Muscle of leg (tissue), 11 donors: ENCODE measurements around the gene GALNTL6. TPM values are rescaled to one million over a fixed set of nuclear protein-coding genes. Genes with fewer than 3 reads are reported as not detected.
A peak's percentile ranks its signal among the peaks of the same experiment; 100 is the strongest.

ENCODE experiments used
- DNase-seq: peaks from one replicate; pipeline ENCODE4 v3.0.0; 2013
- H3K27ac ChIP-seq: one replicate; pipeline ENCODE4 v1.5.1; 2013; ENCODE audit warnings: mild to moderate bottlenecking, low read length, control low read depth
- H3K27me3 ChIP-seq: one replicate; pipeline ENCODE4 v1.6.1; 2013; ENCODE audit warnings: low read length; ENCODE audit not compliant: control insufficient read depth, insufficient read depth
- H3K36me3 ChIP-seq: one replicate; pipeline ENCODE4 v1.6.1; 2013; ENCODE audit warnings: low read length; ENCODE audit not compliant: control insufficient read depth, insufficient read depth
- H3K4me1 ChIP-seq: one replicate; pipeline ENCODE4 v1.6.1; 2013; ENCODE audit warnings: low read length; ENCODE audit not compliant: control insufficient read depth, insufficient read depth
- H3K4me3 ChIP-seq: one replicate; pipeline ENCODE4 v1.5.1; 2013; ENCODE audit warnings: low read length, control low read depth
- H3K9me3 ChIP-seq: replicated peaks from 2 replicates; pipeline ENCODE4 v1.6.1; 2013; ENCODE audit warnings: low read depth, low read length; ENCODE audit not compliant: control insufficient read depth
- WGBS: methylation state at CpG from one replicate; pipeline ENCODE4 v1.1.5; 2013; ENCODE audit warnings: missing lambda C conversion rate; ENCODE audit not compliant: insufficient coverage; 5-methylcytosine and 5-hydroxymethylcytosine counted together
- polyA plus RNA-seq, 8 donors: library from polyadenylated mRNA; unstranded; fragments of 120-200 nt; gene quantifications; one replicate each; pipeline versions ENCODE4 v1.2.1 to v1.2.3, GENCODE V29; 2013; ENCODE audit warnings: inconsistent platforms in 1 of 8, low replicate concordance in 1 of 8; ENCODE audit not compliant: insufficient read length in 8 of 8, insufficient read depth in 1 of 8
- total RNA-seq: library from RNA; stranded (reverse); fragments of 120-200 nt; gene quantifications from one replicate; pipeline ENCODE4 v1.2.4, GENCODE V29; 2013

GALNTL6 gene
- total and polyA plus RNA-seq, 9 donors = 0.26 to 0.95 (median 0.53) TPM

DNA sequence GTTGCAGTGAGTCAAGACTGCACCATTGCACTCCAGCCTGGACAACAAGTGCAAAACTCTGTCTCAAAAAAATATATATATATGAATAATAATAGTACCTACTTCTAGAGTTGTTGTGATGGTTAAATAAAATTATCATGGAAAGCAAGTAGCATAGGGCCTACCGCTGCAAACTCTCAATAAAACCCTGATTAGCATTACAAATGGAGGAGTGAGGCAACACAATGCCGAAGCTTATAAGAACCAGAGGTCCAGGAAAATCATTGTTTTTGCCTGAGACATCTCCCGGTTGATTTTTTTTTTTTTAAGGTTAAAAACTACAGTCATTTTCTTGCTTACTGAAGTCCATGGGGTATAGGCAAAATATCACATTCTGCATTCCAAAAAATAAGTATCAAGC is 1170.4 kb downstream of the GALNTL6 start:
- Histone ChIP-seq H3K36me3 (no peaks in the 10 kb centered on the region), H3K4me3 (no peak overlapping the region), H3K27me3 (no peaks in the 10 kb centered on the region), H3K27ac (no peak overlapping the region), H3K4me1 (no peaks in the 10 kb centered on the region), H3K9me3 (peaks cover 2% of the 10 kb centered on the region)
- no peak for DNase-seq
- WGBS = no CpG with 5 or more reads among the region's 3 CpGs

DNA sequence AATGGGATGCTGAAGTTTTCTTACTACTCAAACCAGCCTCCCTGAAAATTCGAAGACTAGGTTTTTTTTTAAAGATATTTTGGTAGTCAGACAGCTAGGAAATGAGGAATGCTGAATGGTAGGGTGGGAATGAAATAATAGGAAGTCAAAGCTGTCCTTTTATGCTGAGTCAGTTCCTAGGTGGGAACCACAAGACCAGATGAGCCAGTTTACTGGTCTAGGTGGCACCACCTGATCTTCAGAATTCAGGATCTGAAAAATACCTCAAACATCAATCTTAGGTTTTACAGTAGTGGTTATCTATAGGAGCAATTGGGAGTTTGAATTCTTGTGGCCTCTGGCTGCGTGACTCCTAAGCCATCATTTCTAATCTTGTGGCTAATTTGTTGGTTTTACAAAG is 1172.3 kb downstream of the GALNTL6 start:
- no peaks in the 10 kb centered on the region for H3K36me3 ChIP-seq
- H3K27ac ChIP-seq = no peak overlapping the region
- no peak overlapping the region for H3K4me3 ChIP-seq
- H3K4me1 ChIP-seq = no peaks in the 10 kb centered on the region
- H3K27me3 ChIP-seq = no peaks in the 10 kb centered on the region
- DNase-seq = no peak
- WGBS = no CpG with 5 or more reads among the region's 2 CpGs
- peaks cover 2% of the 10 kb centered on the region for H3K9me3 ChIP-seq

DNA sequence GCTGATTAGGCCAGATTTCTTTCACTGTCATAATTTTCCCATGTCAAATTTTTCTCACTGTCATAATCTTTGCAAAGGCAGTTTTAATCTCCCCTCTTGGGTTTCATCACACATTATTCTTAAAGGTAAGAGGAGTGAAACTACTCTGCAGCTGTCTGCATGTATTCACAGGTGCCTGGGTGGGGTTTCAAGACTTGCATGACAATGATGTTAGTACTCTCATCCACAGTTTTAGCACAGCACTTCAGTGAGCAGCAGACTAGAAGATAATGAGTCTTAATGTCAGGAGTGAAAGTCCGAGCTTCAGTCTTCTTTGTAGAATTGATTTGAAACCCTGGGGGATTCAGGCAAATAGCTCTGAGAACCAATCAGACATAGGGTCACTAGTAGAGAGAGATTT is 1172.9 kb downstream of the GALNTL6 start:
- no peak for DNase-seq
- Histone ChIP-seq H3K4me3 (no peak overlapping the region), H3K27ac (no peak overlapping the region), H3K36me3 (no peaks in the 10 kb centered on the region), H3K4me1 (no peaks in the 10 kb centered on the region), H3K27me3 (no peaks in the 10 kb centered on the region), H3K9me3 (no peaks in the 10 kb centered on the region)
- 83% methylated on average over 1 of the region's 1 CpG for WGBS

DNA sequence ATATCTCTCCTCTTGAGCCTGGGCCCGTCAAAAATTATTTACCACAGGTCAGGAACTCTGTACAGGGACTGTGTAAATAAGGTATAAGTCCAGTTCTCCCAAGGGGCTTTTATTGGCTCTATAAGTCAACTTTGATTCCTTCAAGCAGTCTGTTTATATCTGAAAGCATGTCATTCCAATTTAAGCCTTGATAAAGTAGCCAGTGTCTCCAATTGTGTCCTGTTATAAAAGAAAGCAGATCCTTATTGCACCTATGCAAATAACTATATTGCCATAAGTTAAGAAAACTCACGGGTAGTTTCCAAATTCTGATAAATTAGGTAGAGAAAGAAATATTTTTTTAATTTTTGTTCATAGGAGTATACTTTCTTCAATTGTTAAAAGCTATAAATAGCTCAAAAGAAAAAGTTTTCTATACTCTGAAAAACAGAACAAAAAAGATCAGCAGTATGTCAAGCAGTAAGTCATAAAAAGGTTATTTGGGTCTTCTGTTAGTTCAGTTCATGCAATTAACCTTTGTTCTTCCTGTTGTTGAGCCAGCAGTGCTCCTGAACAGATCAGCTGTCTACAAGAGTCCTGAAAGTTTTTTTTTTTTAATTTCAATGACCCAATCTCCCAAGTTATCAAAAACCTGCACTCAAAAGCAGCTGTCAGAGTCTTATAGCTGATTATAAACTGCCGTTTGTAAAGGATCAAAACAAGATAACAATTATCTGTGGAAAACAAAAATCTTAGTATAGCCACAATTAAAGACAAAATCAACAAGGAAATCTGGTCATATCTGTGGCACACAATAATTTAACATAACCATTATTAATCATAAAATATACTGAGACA is 1177.0 kb downstream of the GALNTL6 start:
- Histone ChIP-seq H3K27me3 (no peaks in the 10 kb centered on the region), H3K27ac (no peak overlapping the region), H3K9me3 (no peaks in the 10 kb centered on the region), H3K4me1 (no peaks in the 10 kb centered on the region), H3K36me3 (no peaks in the 10 kb centered on the region), H3K4me3 (no peak overlapping the region)
- no peak for DNase-seq
- no CpG with 5 or more reads among the region's 3 CpGs for WGBS

DNA sequence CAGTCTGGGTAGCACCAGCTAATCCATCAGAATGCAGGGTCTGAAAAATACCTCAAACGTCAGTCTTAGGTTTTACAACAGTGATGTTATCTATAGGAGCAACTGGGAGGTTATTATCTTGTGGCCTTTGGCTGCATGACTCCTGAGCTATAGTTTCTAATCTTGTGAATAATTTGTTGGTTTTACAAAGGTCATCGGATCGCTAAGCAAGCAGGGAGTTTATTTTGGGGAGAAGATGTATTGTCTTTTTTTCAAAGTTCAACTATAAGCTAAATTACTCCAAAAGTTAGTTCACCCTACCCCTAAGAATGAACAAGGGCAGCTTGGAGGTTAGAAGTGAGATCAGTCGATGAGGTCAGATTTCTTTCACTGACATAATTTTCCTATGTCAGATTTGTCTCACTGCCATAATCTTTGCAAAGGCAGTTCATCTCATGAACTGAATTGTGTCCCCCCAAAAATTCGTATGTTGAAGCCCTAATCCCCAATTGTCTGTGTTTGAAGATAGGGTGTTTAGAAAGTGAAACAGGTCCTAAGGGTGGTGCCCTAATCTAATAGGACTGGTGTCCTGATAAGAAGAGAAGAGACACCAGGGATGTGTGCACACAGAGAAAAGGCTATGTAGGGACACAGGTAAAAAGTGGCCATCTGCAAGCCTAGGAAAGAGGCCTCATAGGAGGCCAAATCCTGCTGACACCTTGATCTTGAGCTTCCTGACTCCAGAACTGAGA is 1179.6 kb downstream of the GALNTL6 start:
- H3K4me3 ChIP-seq = no peak overlapping the region

DNA sequence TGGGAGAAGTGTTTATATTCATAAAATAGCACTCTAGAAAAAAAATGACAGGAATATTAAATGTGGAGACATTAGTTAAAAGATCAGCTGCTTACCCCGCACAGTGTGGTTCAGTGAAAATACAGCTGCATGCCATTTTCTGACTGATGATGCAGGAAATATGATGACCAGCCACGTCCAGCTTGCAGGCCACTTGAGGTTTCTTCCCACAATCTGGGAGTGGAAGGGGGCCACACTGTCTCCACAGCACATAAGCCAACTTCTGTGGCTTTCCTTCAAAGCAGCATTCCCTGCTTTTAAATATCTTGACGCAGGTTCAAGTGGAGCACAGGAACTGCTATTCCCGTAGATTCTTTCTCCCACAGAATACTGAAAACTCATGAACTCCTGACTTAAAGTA is 1182.0 kb downstream of the GALNTL6 start:
- Histone ChIP-seq H3K9me3 (no peaks in the 10 kb centered on the region), H3K27me3 (no peaks in the 10 kb centered on the region), H3K4me3 (no peak overlapping the region), H3K27ac (no peak overlapping the region), H3K36me3 (no peaks in the 10 kb centered on the region), H3K4me1 (peaks cover 3% of the 10 kb centered on the region)
- 20% methylated on average over 2 of the region's 4 CpGs for WGBS
- peak; percentile 31 for DNase-seq

More for the DNA sequence above, 1179.6 kb downstream of the GALNTL6 start:
- WGBS = 80% methylated on average over 1 of the region's 5 CpGs
- no peaks in the 10 kb centered on the region for H3K4me1 ChIP-seq
- no peaks in the 10 kb centered on the region for H3K27me3 ChIP-seq
- H3K27ac ChIP-seq = no peak overlapping the region
- no peaks in the 10 kb centered on the region for H3K9me3 ChIP-seq
- no peaks in the 10 kb centered on the region for H3K36me3 ChIP-seq
- DNase-seq = no peak

DNA sequence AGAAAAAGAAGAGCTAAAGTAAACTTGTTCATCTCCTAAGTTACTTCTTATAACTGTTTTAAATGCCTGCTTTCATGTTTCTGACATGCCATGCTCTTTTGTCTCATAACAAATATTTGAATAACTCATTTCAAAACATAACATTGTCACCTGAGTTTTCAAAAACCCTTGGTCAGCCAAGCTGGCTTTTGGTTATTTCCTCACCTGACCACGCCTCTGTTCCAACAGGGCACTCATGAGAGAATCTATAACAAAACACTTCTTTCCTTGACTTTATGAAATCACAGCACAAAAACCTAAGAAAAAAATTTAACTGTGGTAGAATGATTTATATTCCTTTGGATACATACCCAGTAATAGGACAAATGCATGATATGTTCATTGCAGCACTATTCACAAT is 1182.5 kb downstream of the GALNTL6 start:
- no peak for DNase-seq
- Histone ChIP-seq H3K9me3 (no peaks in the 10 kb centered on the region), H3K4me3 (no peak overlapping the region), H3K27me3 (no peaks in the 10 kb centered on the region), H3K36me3 (no peaks in the 10 kb centered on the region), H3K27ac (no peak overlapping the region), H3K4me1 (peaks cover 3% of the 10 kb centered on the region)
- no CpG with 5 or more reads among the region's 1 CpG for WGBS

DNA sequence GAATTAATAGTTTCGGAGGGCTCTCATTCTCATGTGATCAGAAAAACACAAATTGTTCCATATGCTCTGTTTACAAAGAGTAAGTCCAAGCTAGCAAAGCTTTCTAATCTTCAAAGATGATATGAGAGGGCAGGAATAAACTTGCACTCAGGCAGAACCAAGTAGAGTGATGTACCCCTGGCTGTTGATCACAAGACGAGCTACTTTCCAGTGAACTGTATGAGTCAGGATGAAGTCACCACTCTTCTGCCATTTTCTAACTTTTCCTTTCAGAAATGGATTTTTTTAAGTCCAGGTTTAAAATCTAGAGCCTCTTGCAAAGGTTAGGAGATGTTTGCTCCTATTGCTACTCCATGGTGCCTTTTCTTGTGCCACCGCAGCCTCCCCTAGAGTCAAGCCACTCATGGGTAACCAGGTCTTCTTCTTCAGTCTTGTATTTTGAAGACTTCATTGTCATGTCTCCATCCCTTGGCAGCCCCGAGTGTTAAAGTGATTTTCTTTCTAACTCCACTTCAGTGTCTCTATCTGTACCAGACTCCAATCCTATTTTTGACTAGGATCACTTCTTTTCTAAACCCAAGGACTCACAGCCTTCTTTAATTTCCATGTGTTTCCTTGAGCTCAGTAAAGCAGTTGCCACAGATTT is 1183.5 kb downstream of the GALNTL6 start:
- WGBS = 100% methylated on average over 1 of the region's 4 CpGs
- H3K27me3 ChIP-seq = no peaks in the 10 kb centered on the region
- H3K36me3 ChIP-seq = no peaks in the 10 kb centered on the region
- H3K4me3 ChIP-seq = no peak overlapping the region
- H3K9me3 ChIP-seq = no peaks in the 10 kb centered on the region
- H3K4me1 ChIP-seq = peaks cover 3% of the 10 kb centered on the region
- H3K27ac ChIP-seq = no peak overlapping the region
- DNase-seq = no peak

DNA sequence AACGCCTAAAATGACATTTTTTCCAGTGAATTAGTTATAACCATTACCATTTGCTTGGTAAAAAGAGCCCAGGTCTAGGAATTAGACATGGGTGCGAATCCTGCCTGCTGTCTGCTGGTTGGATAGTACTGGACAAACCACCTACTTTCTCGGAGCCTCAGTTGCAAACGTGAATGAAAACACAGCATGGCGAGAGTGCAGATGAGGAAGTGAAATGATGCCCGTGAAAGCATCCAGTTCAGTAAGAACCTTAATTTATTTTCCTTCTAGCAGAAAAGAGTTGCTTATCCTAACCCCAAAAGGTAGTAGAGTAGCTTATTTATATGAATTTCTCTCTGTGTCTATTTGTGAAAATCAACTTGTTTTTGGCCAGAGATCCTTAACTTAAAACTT is 1184.0 kb downstream of the GALNTL6 start:
- Histone ChIP-seq H3K27ac (no peak overlapping the region), H3K36me3 (no peaks in the 10 kb centered on the region), H3K27me3 (no peaks in the 10 kb centered on the region), H3K4me3 (no peak overlapping the region), H3K9me3 (no peaks in the 10 kb centered on the region), H3K4me1 (peaks cover 3% of the 10 kb centered on the region)
- 93% methylated on average over 3 of the region's 6 CpGs for WGBS
- DNase-seq = no peak

DNA sequence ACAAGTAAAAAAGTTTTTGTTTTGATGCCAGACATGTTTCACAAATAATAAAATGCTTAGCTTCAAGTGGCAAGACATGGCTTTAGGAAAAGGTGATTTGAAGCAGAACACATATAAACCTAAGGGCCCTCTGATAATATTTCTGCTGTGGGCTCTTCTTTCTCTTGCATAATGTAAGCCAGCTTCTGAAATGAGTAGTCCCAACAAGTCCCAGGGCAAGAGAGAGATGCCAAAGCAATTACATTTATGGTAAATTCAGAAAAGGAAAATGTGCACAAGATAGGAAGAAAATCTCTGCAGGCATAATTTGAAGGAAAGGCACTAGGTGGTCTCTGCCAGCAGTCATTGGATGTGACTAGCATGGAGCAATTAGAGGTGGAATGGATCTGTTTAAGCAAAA is 1184.7 kb downstream of the GALNTL6 start:
- no peak overlapping the region for H3K4me3 ChIP-seq
- no peaks in the 10 kb centered on the region for H3K27me3 ChIP-seq
- H3K9me3 ChIP-seq = no peaks in the 10 kb centered on the region
- H3K36me3 ChIP-seq = no peaks in the 10 kb centered on the region
- DNase-seq = no peak
- peaks cover 3% of the 10 kb centered on the region for H3K4me1 ChIP-seq
- no peak overlapping the region for H3K27ac ChIP-seq
